GM21367 (cell line): ENCODE measurements around the gene ALPL.
"Not testable (repeated sequence)": the region's sequence is repeated elsewhere in the genome, so short reads cannot be mapped to it uniquely, and the experiment has no call there.

ENCODE experiments used
- ATAC-seq: cut with Tn5 transposase; IDR thresholded peaks from one replicate; pipeline ENCODE4 v1.9.1; 2021; ENCODE audit not compliant: unreplicated experiment

ALPL gene

DNA sequence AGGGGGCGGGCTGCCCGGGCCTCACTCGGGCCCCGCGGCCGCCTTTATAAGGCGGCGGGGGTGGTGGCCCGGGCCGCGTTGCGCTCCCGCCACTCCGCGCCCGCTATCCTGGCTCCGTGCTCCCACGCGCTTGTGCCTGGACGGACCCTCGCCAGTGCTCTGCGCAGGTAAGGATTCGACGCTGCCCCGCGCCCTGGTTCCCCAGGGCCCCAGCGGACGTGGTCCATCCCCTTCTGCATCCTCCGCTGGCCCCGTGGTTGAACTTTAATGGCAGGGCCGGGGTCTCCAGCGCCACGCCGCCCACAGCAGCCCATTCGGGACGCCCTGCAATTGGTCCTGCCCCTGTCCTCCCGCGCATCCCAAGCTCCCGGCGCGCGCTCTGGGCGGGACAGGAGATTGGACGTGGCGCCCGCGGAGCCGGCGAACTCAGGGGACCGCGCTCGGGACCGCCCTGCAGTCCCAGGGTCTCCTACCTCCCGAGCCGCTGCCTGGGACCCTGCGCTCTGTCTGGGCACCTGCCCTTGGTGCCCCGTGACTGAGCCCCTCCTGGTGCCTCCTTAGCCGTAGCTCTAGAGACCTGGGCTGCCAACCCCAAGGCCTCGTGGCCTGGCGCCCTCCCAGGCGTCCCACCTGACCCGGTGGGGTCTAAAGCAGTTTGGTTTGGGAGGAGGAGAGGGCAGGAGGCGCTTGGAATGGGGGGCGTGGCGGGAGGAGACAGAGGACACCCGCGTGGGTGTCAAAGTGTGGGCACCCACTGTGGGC is at the start of gene ALPL:
TSS of gene ALPL (plus strand) at position 73 of the 762 bp plus-strand sequence. CDS start 44,659 bp downstream, outside the sequence.
- ATAC-seq, result no peak

DNA sequence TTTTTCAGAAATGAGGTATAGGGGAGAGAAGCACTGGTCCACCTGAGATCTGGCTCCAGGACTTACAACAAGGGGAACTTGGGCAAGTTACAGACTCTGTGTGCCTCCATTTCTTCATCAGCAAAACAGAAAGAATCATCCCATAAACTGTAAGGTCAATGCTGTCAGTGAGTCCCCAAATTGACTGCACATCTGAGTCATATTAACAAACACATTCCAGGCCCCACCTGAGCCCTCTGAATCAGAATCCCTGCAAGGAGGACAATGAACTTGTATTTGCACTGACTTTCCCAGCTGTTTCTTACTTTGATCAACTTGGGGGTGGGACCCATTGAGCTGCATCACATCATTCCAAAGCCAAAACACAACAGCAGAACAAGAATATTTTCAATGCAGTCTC is 44.1 kb upstream of the ALPL start:
- ATAC-seq, result not testable (repeated sequence)

DNA sequence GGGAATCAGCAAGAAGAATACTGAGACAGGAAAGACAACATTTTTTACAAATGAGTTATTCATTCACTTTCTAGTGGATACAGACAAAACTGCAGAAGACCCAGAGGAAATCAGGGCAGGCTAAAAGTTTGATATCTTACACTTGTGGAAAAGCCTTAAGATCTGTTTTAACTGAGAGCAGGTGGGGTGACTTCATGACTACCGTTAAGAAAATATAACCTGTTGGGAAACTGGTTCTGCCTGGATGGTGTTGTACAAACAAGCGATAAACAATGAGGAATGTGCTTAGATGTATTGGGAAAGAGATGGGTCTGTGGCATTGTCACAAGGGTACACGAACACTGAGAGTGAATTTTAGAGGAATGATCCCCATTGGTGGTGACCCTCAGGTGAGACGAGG is 41.3 kb upstream of the ALPL start:
- ATAC-seq, result not testable (repeated sequence)

DNA sequence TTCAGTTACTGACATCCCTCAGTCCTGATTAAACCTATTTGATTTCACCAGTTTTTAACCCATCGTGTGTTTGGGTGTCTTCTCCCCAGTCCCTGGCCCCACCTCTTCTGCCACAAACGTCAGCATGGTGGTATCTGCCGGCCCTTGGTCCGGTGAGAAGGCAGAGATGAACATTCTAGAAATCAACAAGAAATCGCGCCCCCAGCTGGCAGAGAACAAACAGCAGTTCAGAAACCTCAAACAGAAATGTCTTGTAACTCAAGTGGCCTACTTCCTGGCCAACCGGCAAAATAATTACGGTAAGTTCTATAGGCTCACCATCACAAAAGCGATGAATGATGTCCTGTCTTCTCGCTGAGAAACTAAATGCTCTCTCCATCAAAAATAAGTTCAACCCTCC is 40.6 kb upstream of the ALPL start:
- no peak for ATAC-seq

DNA sequence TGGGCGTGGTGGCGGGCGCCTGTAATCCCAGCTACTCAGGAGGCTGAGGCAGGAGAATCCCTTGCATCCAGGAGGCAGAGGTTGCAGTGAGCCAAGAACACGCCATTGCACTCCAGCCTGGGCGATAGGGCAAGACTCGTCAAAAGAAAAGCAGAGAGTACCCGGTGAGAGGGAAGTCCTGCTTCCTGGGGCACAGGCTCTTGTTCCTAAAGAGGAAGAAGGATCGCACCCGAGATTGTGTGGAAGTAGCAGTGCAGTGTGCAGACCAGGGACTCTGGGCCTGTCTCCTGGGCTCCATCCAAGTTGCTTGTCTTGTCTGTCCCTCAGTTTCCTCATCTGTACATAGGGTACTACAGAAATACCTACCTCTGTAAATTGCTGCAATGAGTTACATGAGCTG is 39.6 kb upstream of the ALPL start:
- ATAC-seq, result no peak

DNA sequence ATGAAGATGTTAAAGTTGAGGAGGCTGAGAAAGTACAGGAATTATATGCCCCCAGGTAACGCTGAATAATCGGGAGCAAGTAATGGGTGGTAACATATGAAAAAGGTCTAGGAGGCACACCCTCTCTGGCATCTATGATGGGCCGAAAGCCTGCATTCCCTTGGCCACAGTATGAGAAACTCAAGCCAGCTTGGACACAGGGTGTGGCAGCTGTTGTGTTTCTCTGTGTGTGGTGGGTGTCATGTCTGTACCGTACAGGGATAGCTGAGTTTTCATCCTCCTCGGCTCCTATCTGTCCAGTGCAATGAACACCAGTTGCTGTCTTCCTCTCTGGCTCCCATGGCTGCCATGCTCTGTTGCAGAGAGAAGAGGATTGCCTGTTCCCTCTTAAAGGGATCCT is 36.4 kb upstream of the ALPL start:
- ATAC-seq, result no peak

DNA sequence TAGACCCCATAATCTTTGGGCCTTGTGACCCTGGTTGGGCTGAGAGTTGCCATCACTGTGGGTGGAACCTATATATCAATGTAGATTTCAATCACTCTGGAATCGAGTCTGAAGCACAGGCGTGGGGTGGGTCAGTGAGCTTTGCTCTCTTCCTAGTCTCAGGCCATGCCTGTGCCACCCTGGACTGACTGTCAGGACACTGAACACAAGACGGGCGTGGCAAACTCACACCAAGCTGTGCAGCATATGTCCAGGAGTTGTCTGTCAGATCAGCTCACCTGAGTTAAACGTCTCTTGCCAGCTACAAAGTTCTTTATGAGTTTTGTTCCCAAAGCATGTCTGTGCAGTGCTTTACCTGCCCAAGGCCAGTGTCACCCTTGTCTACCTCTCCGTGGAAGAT is 30.9 kb upstream of the ALPL start:
- no peak for ATAC-seq

DNA sequence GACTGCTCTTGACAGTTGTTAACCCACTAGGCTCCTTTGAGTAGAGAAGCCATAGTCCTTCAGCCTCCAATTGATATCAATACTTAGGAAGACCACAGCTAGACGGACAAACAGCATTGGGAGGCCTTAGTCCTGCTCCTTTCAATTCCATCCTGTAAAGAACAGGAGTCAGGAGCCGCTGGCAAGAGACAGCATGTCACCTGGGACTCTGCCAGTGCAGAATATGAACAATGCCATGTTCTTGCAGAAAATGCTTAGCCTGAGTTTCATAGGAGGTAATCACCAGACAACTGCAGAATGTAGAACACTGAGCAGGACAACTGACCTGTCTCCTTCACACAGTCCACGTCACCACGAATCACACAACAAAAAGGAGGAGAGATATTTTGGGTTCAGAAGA is 25.3 kb upstream of the ALPL start:
- ATAC-seq, result not testable (repeated sequence)

DNA sequence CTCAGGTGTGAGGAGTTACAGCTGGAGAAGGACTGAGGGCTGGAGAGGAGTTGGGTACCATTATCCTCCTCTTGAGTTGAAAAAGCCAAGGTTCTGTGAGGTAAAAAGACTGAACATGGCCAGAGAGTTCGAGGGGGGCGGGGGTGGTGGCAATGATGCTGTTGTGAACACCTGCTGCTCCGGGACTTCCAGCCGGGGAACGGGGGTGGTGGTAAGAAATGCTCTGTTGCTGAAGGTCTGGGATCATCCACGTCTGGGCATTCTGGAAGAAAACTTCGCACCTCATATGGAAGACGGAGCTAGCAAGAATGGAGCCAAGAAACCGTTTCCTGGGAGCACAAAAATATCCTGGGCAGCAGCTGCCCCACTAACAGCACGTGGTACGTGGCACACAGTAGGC is 20.1 kb upstream of the ALPL start:
- ATAC-seq, result no peak

DNA sequence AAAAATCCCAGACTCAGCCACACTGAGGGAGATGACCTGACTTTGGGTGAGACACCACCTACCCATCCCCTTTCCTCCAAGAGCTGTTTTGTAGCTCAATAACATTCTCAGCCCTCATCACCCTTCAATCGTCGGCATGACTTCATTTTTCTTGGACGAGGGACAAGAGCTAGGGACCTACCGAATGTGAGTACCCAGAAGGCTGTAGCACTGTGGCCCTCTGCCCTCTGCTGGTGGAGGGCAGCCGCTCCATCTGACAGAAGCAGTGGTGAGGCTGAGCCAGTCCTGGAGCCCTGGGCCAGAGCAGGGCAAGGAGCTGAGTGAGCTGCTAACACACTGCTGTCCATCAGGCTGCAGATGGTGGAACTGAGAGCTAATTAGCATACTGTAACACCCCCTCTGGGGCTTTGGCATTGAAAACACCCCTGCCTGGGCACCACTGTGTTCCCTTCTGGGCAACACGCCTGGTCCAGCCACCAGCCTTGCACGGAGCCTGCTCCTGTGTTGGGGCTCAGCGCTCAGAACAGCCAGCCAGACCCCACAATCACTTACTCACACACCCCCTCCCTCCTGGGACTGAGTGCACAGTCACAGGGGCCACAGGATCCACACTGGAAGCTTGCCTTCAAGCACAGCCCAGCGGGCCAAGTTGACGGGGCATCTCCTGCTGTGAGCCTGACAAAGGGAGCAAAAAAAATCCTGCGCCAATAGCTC is 18.3 kb upstream of the ALPL start:
- no peak for ATAC-seq

DNA sequence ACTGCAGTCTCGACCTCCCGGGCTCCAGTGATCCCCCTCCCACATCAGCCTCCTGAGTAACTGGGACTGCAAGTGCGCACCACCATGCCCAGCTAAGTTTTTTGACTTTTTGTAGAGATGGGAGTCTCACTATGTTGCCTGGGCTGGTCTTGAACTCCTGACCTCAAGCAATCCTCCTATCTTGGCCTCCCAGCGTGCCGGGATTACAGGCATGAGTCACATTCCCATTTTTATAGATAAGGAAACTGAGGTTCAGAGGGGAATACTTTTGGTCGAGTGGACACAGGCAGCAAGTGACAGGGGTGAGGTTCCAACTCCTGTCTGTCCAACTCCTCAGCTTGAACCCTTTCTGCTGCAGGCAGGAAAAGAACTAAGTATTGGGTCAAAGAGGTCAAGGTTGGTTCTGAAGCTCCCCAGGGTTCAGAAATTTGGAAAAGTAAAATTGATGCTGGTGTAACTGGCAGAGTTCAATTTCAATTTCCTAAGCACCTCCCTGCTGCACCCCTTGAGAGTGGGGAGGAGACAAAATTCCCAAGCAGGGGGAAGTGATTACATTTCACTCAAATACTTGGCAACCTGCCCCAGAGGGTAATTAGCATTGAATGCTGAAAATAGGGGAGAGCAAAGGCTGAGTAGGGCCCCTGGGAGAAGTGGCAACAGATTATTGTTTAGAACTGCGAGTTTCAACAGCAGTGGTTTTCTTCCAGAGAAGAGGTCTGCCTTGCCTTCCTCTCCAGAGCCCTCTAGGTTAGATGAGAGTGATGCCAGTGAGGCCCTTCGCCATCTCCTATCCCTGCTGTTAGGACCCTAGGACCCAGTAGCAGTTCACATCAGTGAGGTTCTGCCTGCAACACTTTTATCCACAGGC is 17.5 kb upstream of the ALPL start:
- ATAC-seq, result no peak

DNA sequence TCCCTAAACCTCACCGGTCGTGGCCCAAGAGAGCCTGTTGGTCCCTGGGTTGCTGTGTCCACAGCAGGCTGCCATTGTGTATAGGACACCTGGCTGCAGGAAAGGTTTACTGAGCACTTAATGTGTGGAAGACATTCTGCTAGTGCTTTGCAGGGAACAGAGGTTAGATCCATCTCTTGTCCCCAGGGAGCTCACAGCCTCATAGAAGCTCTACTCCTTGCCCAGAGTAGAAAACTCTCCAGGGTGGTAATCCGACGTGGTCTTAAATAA is 16.9 kb upstream of the ALPL start:
- ATAC-seq, result no peak

DNA sequence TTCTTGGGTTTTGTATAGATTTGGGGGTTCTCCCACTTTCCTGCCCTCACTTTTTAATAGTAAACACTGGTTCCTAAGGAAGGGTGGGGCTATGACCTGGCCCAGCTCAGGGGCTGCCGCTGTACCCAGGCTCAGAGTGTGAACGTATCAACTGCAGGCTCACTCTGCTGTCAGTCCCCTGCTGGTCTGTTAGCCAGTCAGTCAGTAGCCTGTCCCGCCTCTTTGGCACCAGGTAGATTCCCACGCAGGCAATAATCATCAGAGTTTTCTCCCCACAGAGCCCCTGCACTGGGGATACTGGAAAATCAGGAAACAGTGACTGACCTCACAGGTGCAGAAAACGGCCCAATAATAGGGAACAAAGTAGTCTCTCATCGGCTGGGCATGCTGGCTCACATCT is 15.0 kb upstream of the ALPL start:
- no peak for ATAC-seq

DNA sequence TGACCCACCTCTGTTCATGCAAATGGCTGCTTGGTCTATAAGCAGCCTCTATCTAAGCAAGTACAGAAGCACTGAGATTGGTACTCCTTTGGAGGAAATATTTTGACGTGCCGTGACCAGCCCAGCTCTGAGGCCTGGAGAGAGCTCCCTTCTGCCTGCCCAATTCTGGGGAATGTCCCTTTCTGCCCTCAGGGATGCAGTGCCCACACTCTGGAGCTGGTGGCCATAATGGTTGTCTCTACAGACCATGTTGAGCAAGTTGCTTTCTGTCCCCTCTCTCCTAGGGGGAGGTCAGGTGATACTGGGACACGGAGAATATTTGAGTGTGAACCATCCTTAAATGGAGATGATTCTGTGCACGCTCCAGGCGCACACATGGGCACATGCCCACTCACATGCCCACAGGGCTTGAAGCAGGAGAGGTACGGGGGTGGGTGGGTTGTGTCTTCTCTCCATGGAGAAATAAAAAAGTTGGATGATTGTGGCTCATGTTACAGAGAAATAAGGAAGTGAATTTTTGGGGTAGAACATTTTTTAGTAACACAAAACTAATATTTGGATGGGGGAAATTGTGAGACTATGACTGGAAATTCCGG is 13.9 kb upstream of the ALPL start:
- ATAC-seq, result no peak

DNA sequence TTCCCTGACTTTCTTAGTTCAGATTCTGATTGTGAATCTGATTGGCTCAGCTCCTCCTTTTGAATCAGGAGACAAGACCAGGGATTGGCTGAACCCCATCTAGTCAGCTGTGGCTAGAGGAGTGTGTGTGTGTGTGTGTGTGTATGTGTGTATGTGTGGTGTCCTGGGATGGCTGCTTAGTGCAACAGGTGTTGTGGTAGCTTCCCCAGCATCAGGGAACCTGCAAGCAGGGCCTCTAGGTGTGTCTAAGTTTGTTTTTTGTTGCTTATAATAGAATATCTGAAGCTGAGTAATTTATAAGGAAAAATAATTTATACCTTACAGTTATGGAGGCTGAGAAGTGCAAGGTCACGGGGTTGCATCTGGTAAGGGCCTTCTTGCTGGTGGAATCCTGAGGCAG is 13.2 kb upstream of the ALPL start:
- no peak for ATAC-seq

DNA sequence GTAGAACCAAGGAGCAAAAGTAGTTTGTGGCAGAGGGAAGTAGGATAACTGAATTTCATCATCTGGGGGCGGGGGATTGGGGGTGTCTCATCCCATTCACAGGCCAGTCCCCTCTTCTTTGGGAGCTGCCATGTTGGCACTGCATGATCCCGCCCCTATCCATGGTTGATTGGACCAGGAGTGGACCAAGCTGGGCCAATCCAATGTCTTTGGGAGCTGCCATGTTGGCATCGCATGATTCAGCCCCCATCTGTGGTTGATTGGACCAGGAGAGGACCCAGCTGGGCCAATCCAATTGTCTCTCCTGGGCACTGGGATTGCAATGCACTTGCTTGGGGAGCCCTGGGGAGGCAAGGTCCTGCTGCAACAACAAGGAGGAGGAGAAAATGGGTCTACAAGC is 12.3 kb upstream of the ALPL start:
- no peak for ATAC-seq

DNA sequence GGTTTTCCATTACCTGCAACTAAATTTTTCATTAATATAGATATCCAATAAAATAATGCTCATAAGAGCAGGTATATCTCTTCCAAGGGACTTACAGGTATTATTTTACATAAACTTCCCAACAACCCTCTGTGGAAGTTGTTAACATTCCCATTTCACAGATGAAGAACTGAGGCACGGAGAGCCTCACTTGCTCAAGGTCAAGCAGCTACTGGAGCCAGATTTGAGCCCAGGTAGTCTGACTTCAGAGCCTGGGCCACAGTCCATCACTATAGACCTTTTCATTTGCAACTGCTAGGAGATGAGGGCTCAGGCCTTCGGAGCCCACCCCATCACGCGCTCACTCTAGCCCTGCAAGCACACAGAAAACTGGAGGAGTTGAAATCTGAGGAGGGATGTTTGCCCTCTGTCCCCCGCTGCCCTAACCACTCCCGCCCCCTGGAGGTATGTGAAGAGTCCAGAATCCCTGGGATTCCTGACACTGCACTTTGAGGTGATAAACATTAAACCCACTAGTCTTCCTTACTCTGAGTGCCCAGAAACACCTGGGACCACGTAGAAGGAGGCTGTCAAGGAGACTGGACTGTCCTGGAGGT is 11.7 kb upstream of the ALPL start:
- ATAC-seq, result no peak

DNA sequence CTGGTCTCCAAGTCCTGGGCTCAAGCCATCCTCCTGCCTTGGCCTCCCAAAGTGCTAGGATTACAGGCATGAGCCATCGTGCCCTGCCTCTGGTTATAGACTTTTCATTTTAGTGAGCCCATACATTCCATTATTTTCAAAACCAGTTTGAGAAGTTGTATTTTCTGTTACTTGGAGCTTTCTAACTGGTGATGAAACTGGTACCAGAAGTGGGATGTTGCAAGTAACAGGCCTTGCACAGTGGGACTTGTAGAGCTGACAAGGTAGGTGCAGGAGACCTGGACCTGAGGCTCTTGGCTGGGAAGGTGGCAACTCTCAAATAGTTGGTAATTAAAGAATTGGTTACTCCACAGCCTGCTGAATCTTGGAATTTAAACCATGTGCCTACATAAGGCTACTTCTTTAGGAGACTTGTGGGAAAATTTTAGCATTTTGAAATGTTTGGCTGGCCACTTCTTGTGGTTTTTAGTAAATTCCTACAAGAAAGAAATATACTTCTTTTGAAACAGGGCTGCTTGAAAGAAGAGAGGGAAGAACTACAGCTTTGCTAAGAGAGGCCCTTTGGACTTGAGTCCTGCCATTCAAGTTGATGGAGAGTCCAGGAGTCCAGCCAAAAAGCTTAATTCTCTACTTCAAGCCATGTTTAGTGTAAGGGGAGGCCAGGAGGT is 9.8 kb upstream of the ALPL start:
- ATAC-seq, result no peak

DNA sequence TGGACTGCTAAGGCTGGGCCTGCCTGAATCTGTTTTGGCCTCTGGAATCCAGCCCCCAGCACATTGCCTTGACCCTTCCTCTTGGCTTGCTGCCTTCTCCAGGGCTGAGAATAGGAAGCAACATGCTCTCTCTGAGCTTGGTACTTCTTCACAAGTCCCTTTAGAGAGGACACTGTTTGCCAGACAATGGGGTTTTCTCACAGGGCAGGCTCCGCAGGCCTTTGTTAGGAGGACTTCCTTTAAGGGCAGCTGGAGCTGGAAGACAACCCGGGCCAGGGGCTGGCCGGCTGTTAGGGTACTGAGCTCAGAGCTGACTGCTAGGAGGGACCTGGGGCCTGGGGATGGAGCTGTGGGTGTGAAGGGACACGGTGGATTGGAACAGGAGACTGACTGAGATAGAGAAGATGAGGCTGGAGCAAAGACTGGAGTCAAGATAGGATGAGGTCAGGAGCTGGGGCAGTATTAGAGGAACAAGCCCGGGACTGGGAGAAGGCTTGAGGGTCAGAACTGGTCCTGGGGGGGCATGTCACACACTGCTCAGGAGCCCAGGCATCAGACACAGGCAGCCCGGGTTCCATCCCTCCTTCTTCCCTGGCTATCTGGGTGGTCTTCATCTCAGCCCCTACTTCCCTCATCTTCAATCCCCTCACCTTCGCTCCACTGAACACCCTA is 5.4 kb upstream of the ALPL start:
- no peak for ATAC-seq

DNA sequence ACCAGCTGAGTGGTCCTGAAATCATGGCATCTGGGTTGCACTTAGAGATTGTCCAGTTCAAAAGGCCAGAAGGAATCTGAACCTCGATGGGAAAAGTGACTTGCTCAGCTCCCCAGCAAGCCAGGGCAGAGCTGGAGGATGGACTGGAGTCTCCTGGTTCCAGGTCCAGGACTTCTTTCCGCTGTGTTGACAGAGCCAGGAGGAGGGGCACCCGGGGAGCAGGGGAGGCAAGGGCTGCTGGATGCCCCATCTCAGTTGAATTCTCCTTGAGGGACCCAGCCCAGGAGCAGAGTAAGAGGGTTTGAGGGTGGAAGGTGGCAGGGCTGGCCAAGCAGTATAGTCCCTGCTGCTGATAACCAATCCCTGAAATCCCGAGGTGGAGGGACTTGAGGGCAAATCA is 2.4 kb upstream of the ALPL start:
- ATAC-seq, result no peak
